Fibroblast of skin of back (primary cell): Measurements from ENCODE around the gene PHKG1.
A peak's percentile ranks its signal among the peaks of the same experiment; 100 is the strongest.
"Not testable (repeated sequence)": the region's sequence is repeated elsewhere in the genome, so short reads cannot be mapped to it uniquely, and the experiment has no call there.

ENCODE experiments used
- DNase-seq: peaks from one replicate; pipeline ENCODE4 v3.0.0-alpha.2; 2013

Gene PHKG1

DNA sequence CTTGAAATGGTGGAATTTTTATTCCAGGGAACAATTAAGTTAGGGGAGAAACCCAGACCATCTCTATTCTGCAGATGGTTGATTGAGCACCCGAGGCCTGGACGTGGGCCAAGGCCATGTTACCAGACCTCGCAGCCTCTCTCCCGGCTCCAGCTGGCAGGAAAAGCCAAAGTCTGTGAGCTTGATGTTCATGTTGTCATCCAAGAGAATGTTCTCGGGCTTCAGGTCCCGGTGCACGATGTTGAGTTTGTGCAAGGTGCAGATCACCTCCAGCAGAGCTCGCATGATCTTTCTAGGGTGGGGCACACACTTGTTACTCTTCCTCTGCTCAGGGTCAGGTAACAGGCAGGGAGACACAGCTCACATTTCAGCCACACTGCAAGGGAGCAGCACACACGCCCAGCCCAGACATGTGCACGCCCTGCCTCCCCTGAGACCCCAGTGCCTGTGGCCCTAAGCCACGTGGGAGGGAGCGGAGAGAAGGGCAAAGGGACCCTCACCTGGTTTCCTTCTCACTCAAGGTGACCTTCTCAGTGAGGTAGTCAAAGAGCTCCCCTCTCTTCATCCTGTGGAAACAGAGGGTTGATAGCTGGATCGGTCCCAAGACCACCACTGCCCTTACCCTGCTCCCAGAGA, 9.5 kb downstream of the PHKG1 start:
- no peak for DNase-seq

DNA sequence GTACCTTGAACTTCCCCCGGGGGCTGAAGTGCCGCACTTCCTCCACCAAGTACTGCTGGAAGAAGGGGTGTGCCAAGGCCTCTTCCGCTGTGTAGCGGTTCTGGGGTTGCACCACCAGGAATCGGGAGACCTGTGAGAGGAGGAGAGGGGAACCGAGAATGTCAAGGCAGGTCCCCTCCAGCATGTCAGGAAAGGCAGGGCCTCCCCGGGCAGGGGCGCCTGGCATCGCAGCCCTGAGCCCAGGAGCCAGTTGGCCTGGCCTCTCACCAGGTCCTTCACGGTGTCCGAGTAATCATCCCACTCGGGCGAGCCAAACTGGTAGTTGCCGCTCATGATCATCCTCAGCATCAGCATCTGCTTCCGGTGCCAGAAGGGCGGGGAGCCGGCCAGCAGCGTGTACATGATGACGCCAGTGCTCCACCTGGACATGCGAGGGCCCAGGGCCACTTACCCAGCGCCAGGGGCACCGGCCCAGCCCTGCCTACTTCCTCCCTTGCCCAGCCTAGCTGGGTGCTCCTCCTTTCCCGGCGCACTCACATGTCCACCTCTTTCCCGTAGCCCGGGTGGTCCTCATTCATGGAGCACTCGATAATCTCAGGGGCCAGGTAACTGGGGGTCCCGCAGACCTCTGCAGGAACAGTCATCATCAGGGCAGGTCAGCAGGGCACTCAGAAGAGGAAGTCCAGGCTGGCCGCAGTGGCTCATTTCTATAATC, 11.0 kb downstream of the PHKG1 start:
- DNase-seq: no peak

DNA sequence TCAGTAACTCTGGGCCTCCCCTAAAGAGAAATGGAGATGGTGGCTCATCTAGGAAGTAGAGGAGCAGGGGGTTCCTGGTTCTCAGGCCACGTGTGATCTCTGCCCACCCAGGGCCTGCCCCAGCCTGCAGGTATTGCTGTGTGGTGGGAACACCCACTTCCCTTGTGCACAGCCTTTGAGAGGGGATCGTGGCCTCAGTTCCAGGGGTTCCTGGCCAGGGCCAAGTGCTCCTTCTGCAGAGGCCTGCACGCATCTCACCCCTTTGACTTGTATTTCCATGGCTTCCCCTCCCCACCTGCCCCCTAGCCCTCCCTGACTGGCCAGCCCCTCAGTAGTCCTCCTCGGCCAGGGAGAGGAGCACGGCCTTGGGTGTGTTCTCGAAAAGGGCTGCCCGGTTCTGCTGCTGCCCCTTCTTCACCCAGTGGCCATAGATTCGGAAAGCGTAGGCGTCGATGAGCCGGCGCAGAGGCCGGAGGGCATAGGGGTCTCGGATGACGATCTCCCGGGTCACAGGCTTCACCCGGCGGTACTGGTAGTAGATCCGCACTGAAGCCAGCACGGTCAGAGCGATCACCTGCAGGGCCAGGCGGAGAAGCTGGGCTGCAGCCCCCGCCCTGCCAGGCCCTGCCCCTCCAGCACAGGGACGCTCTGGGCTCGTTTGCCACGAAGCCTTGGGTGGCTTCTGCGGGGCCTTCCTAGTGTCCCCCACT, 11.9 kb downstream of the PHKG1 start:
- not testable (repeated sequence) for DNase-seq

DNA sequence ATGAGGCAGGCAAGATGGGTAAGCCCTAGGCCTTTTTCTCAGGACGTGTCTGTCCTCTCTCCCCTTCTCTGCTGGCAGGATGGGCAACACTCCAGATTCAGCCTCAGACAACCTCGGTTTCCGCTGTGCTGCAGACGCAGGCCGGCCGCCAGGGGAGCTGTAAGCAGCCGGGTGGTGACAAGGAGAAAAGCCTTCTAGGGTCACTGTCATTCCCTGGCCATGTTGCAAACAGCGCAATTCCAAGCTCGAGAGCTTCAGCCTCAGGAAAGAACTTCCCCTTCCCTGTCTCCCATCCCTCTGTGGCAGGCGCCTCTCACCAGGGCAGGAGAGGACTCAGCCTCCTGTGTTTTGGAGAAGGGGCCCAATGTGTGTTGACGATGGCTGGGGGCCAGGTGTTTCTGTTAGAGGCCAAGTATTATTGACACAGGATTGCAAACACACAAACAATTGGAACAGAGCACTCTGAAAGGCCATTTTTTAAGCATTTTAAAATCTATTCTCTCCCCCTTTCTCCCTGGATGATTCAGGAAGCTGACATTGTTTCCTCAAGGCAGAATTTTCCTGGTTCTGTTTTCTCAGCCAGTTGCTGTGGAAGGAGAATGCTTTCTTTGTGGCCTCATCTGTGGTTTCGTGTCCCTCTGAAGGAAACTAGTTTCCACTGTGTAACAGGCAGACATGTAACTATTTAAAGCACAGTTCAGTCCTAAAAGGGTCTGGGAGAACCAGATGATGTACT, 13.1 kb downstream of the PHKG1 start:
- peak; percentile 38 for DNase-seq

DNA sequence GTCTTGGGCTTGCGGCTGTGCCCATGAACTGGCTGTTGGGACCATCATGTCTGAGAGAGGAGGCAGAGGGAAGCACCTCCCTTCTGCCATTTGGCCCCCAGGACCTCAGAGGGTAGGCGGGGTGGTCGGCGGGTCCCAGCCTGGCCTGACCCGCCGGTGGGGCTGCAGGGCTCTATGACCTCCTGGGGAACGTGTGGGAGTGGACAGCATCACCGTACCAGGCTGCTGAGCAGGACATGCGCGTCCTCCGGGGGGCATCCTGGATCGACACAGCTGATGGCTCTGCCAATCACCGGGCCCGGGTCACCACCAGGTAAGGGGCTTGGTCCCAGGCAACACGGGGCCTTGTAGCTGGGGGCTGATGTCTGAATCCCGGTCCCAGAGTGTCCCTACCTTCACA, 14.6 kb downstream of the PHKG1 start:
- DNase-seq: no peak

DNA sequence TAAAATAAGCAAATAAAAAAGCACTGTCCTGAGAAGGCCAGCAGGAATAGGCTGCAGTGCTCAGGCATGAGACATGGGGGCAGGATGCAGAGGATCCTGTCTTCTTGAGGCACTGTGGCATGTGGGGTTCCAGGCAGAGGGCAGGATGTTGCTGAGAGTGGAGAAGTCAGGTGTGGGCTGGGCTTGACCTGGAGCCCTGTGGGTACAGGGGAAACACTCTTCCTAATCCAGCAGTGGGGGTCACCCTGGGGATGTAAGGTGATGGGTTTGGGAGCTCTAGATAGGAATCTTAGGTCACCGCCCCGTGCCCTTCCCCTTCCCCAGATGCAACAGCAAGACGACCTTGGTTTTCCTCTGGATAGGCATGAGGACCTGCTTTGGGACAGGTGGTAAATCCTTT, 15.1 kb downstream of the PHKG1 start:
- no peak for DNase-seq

DNA sequence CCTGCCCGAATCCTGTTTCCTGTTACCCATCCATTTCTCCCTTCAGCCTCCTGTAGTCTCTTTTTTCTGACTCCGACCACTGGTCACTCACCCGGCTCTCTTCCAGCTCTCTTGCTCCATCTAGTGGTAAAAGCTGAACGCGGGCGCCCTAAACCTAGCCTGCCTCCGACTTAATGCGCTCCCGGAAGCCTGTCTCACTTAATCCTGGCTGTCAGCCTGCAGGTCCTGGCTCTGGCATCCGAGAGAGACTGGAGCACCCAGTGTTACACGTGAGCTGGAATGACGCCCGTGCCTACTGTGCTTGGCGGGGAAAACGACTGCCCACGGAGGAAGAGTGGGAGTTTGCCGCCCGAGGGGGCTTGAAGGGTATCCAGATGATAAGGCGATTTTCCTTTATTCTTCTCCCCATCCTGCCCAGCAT, 18.4 kb downstream of the PHKG1 start:
- DNase-seq: peak; percentile 78

DNA sequence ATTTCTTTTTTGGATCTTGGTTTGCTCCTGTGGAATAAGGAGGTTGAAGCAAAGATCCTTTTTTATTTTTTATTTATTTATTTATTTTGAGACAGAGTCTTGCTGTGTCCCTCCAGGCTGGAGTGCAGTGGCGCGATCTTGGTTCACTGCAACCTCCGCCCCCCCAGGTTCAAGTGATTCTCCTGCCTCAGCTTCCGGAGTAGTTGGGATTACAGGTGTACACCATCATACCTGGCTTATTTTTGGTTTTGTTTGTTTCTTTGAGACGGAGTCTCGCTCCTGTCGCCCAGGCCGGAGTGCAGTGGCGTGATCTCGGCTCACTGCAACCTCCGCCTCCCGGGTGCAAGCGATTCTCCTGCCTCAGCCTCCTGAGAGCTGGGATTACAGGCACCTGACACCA, 26.4 kb downstream of the PHKG1 start:
- DNase-seq: not testable (repeated sequence)

DNA sequence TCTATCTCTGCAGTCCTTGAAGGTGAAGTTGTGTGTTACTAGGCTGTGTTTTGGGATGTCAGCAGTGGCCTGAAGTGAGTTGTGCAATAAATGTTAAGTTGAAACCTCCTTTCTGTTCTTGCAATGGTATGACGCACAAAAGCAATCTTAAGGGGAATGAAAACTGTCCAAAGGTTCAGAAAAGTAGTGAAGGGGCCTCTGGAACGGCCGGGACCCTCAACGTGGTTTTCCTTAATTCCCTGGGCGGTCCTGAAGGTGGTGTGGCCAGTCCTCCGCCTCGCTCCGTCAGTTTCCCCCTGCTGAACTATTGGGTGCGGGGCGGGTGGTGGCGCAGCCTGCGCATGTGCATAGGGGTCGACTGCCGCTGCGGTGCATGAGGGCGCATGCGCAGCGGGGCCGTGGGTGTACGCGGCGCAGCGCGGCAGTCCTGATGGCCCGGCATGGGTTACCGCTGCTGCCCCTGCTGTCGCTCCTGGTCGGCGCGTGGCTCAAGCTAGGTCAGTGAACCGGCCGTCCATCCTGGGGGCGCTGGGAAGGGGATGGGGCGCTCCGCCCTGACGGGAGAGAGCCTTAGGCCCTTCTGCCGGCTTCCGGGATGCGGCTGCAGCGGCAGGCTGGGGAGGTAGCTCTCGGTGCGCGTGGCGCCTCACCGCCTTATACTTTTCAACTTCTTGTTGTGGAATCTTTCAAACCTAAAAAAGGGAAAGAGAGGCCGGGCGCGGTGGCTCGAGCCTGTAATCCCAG, 28.7 kb downstream of the PHKG1 start, which contains the start of gene SUMF2:
Gene SUMF2, plus strand, starts transcription at position 405 of the 744 bp plus-strand sequence. Its CDS starts 26 bp downstream, at position 431.
- DNase-seq: peak; percentile 85

DNA sequence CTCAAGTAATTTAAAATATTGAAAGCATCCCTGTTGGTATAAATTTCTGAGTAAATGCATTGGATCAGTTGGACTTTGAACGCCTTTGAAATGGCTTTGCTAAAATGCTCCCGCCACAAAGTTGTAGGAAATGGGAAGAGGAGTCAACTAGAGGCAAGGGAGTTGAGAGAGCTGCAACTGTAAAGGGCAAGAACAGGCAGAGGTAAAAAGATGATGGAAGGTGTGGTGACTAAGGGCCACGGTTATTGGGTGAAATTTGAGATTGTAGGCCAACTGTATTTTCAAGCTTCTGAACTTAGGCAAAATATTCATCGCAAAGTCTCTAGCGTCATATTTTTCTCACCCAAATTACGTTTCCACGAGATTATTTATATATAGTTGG, 29.3 kb downstream of the PHKG1 start:
- no peak for DNase-seq

DNA sequence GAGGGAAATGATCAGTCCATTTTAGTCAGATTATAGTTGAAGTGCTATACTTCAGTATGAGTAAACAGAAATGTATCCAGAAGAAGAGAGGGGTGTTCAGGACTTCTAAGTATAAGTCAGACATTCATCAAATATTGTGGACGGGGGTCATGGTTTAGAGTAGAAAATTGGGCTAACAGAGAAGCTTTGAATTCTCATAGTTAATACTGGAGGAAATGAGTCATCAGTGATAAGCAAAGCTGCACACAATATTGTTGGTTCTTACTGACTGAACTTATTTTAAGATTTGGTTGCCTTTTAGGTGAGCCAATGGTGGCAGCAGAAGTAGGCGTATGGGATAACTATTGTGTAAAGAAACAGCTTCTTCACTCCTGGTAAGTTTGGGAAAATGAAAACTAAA, 30.4 kb downstream of the PHKG1 start:
- peak; percentile 57 for DNase-seq

DNA sequence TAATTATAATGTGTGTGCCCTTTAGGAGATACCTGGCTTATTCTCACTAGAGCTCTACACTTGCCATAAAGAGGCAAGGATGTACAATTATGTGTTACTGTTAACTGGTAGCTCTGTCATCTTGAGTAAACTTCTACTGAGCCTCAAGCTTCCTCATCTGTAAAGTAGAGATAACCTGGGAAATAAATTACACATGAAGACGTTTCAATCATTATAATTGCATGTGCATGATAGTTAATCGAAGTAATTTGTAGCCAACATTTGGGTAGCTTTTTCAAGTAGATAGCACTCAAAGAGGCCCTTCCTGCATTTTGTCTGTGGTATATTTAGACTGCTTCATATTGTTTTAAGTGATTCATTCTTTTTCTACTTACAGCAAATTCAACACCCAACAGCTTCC, 38.8 kb downstream of the PHKG1 start:
- no peak for DNase-seq

DNA sequence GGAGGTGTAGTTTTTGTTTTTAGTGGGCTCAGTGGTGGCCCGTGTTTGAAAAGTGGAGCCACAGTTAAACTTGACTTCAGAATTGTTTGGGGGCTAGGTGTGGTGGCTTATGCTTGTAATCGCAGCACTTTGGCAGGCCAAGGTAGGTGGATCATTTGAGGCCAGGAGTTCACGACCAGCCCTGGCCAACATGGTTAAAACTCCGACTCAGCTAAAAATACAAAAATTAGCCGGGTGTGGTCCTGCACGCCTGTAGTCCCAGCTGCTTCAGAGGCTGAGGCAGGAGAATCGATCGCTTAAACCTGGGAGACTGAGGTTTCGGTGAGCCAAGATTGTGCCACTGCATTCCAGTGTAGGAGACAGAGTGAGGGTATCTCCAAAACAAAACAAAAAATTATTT, 39.4 kb downstream of the PHKG1 start:
- DNase-seq: no peak

DNA sequence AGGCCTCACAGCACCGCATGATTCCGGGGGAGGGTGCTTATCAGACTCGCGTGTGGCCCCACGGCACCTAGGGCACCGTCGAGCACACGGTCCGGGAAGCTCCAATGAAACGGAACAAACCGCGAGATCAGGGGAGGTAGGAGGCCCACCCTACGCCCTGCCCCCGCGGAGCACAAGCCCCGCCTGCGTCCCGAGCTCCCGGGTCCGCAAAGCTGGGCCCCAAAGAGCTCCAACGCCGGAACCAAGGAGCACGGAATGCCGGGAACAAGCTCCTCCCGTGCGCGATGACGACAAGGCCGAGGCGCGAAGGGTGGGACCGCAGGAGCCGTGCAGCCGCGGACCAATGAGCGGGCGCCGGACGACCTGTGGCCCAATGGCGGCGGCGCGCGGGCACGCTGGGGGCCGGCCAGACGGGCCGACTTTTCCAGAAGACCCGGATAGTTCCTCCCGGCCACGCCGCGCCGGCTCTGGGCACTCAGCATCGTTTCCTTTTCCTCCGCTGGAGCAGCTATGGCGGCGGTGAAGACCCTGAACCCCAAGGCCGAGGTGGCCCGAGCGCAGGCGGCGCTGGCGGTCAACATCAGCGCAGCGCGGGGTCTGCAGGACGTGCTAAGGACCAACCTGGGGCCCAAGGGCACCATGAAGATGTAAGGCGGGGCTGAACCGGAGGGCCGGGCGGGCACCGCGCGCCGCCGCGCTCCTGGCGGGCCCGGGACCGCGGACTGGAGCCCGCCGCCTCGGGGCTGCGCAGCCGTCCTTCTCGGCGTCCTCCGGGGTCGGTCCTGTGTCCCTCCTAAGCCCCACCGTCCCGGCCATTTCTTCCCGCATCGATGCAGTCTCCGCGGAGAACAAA, 41.2 kb downstream of the PHKG1 start, which contains the start of the genes CCT6A and PSPH:
Gene CCT6A, plus strand, starts transcription at position 427 of the 853 bp plus-strand sequence. Its CDS starts 84 bp downstream, at position 511.
Gene PSPH, minus strand, starts transcription at position 106 of the 853 bp plus-strand sequence. CDS start 30,232 bp downstream, outside the sequence.
- peak; percentile 99 for DNase-seq

DNA sequence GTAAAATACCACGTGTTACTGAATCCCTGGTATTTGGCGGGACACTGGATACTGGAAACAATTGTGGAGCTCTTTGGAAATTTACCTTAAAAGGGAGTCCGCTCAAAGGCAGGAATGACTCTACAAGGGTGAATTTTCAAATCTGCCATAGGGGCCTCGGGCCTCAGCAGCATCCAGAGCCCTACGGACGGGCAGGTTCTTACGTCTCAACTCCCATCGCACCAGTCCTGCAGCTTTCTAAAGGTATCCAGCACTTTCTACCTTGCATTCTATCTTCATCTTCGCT, 41.8 kb downstream of the PHKG1 start:
- no peak for DNase-seq

DNA sequence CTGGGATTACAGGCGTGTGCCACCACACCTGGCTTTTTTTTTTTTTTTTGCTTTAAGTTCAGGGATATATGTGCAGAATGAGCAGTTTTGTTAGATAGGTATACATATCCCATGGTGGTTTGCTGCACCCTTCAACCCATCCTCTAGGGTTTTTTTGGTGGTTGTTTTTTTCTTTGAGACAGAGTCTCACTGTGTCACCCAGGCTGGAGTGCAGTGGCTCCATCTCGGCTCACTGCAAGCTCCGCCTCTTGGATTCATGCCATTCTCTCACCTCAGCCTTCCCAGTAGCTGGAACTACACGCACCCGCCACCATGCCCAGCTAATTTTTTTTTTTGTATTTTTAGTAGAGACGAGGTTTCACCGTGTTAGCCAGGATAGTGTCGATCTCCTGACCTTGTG, 44.0 kb downstream of the PHKG1 start:
- DNase-seq: not testable (repeated sequence)

DNA sequence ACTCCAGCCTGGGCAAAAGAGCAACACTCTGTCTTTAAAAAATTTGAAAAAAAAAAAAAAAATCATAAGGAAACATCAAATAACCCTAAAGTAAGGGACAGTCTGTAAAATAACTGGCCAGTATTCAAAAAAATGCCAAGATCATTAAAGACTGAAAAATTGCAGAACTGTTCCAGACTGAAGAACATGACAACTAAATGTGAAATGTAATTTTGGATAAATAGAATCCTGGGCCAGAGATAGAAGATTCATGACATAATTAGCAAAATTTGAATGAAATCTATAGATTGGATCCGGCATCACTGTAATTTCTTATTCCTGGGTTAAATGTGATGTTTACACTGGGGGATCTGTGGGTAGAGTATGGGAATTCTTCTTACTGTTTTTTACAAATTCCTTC, 44.5 kb downstream of the PHKG1 start:
- no peak for DNase-seq

DNA sequence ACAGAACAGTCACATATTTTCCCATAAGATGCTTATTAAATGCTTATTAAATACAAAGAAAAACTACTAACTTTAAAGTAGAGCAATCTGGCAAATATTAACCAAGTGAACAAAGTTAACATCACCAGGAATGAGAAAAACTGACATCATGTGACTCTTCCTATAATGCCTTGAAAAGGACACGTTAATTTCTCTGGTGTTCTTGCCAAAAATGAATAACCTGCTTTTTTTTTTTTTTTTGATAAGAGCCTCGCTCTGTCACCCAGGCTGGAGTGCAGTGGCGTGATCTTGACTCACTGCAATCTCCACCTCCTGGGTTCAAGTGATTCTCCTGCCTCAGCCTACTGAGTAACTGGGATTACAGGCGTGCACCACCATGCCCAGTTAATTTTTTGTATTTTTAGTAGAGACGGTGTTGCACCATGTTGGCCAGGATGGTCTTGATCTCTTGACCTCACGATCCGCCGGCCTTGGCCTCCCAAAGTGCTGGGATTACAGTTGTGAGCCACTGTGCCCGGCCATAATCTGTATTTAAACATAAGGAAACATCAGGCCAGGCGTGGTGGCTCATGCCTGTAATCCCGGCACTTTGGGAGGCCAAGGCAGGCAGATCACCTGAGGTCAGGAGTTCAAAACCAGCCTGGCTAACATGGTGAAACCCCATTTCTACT, 45.2 kb downstream of the PHKG1 start:
- not testable (repeated sequence) for DNase-seq

DNA sequence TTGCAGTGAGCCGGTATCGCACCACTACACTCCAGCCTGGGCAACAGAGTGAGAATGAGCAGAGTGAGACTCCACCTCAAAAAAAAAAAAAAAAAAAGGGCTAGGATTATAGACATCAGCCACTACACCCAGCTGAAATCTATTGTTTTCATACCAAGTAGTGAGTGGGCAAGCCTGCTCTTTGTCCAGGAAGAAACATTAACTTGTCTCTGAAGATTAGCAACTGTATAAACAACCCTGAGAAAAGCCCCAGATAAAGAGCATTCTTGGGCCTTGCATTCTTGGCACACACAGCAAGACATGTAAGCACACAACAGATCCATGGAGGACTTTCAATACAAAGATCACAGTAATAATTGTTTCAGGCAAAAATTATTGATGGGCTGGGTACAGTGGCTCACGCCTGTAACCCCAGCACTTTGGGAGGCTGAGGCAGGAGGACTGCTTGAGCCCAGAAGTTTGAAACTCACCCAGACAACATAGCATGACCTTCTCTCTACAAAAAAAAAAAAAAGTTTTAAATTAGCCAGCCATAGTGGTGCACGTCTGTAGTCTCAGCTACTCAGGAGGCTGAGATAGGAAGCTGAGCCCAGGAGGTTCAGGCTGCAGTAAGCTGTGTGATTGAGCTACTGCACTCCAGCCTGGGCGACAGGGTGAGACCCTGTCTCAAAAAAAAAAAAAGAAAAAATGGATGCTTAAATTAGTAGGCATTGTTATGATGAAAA, 45.9 kb downstream of the PHKG1 start:
- DNase-seq: peak; percentile 83

DNA sequence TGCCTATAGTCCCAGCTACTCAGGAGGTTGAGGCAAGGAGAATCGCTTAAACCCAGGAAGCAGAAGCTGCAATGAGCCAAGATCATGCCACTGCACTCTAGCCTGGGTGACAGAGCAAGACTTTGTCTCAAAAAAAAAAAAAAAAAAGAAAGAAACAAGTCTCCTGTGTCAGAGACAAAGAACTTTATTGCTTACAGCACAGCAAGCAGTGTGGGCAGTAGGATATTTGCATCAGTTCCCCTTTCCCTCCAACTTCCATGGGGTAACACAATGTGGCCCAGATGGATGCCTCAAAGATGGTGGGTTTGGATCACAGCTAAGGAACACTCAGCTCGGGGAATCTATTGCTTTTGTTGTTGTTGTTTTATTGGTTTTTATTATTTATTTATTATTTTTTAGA, 47.0 kb downstream of the PHKG1 start:
- not testable (repeated sequence) for DNase-seq
